ENCODE data around the gene RAB42. TPM values are rescaled to one million over a fixed set of nuclear protein-coding genes. Genes with fewer than 3 reads are reported as not detected.

The RAB42 gene
- total and polyA plus RNA-seq, 9 of the 15 experiments (the other 6 are each of a cell fraction or from before 2014, with no cell fraction given) = 0.07 to 0.14 (median 0.12) TPM; not detected in 6

DNA sequence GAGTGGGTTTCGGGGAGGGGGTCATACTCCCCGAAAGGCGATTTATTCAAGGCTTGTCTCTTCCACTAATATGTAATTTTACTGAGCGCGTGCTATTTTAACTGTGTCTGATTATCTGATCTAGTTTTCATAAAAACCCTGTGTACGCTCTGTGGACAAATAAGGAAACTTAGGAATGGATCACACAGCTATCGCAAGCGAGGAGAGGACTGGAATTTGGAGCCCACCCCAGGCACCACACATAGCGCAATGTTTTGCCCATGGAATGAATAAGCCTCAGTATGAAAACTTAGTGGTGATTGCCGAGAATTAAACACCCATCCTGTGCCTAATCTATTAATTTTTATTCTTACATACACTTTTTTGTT, 9.8 kb upstream of the RAB42 start (continued):
- no peak for TF ChIP-seq ZBTB40 (IDR thresholded peaks at IDR 0.05)
- TF ChIP-seq ZBTB40 (CRISPR knock-in tag; IDR thresholded peaks at IDR 0.05) = no peak
- TF ChIP-seq KDM4B (IDR thresholded peaks at IDR 0.05; ENCODE audit: borderline replicate concordance in 2 of 2, low read depth in 1 of 2) = no peak
- no peak for TF ChIP-seq NEUROD1 (IDR thresholded peaks at IDR 0.05; ENCODE audit: borderline replicate concordance, low read depth, low read length, partially characterized antibody)
- TF ChIP-seq, protein P1, sequence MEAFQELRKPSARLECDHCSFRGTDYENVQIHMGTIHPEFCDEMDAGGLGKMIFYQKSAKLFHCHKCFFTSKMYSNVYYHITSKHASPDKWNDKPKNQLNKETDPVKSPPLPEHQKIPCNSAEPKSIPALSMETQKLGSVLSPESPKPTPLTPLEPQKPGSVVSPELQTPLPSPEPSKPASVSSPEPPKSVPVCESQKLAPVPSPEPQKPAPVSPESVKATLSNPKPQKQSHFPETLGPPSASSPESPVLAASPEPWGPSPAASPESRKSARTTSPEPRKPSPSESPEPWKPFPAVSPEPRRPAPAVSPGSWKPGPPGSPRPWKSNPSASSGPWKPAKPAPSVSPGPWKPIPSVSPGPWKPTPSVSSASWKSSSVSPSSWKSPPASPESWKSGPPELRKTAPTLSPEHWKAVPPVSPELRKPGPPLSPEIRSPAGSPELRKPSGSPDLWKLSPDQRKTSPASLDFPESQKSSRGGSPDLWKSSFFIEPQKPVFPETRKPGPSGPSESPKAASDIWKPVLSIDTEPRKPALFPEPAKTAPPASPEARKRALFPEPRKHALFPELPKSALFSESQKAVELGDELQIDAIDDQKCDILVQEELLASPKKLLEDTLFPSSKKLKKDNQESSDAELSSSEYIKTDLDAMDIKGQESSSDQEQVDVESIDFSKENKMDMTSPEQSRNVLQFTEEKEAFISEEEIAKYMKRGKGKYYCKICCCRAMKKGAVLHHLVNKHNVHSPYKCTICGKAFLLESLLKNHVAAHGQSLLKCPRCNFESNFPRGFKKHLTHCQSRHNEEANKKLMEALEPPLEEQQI (IDR thresholded peaks at IDR 0.05) = no peak
- 0 out of 2 replicates have a peak, but pooled peaks have one; percentile 21 for TF ChIP-seq FOXP4 (CRISPR knock-in tag; IDR thresholded peaks at IDR 0.05; ENCODE audit: borderline replicate concordance)
- TF ChIP-seq BACH1 (tag; IDR thresholded peaks at IDR 0.05) = no peak
- TF ChIP-seq NR2C1 (IDR thresholded peaks at IDR 0.05) = 0 out of 2 replicates have a peak, but pooled peaks have one; percentile 5
- TF ChIP-seq NR2C1 (tag; IDR thresholded peaks at IDR 0.05) = no peak
- TF ChIP-seq, protein P2, sequence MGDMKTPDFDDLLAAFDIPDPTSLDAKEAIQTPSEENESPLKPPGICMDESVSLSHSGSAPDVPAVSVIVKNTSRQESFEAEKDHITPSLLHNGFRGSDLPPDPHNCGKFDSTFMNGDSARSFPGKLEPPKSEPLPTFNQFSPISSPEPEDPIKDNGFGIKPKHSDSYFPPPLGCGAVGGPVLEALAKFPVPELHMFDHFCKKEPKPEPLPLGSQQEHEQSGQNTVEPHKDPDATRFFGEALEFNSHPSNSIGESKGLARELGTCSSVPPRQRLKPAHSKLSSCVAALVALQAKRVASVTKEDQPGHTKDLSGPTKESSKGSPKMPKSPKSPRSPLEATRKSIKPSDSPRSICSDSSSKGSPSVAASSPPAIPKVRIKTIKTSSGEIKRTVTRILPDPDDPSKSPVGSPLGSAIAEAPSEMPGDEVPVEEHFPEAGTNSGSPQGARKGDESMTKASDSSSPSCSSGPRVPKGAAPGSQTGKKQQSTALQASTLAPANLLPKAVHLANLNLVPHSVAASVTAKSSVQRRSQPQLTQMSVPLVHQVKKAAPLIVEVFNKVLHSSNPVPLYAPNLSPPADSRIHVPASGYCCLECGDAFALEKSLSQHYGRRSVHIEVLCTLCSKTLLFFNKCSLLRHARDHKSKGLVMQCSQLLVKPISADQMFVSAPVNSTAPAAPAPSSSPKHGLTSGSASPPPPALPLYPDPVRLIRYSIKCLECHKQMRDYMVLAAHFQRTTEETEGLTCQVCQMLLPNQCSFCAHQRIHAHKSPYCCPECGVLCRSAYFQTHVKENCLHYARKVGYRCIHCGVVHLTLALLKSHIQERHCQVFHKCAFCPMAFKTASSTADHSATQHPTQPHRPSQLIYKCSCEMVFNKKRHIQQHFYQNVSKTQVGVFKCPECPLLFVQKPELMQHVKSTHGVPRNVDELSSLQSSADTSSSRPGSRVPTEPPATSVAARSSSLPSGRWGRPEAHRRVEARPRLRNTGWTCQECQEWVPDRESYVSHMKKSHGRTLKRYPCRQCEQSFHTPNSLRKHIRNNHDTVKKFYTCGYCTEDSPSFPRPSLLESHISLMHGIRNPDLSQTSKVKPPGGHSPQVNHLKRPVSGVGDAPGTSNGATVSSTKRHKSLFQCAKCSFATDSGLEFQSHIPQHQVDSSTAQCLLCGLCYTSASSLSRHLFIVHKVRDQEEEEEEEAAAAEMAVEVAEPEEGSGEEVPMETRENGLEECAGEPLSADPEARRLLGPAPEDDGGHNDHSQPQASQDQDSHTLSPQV (IDR thresholded peaks at IDR 0.05) = peak; percentile 1
